Smooth muscle cell (in vitro differentiated cells): ENCODE results near the gene NFKBIE. TPM values are rescaled to one million over a fixed set of nuclear protein-coding genes. Genes with fewer than 3 reads are reported as not detected.
"Not testable (repeated sequence)": the region's sequence is repeated elsewhere in the genome, so short reads cannot be mapped to it uniquely, and the experiment has no call there.

Experiments
- DNase-seq: peaks from one replicate; lab custom pipeline; 2025; ENCODE audit not compliant: unreplicated experiment; lab: John Stamatoyannopoulos, UW
- H2AFZ ChIP-seq: fragments of 200-600 bp; sonication (generic); 2 replicates; pipeline ENCODE4 v1.6.0; 2016; ENCODE audit warnings: antibody characterized with exemption, low read depth, mild to moderate bottlenecking
- H3F3A ChIP-seq: fragments of 200-600 bp; sonication (generic); 2 replicates; pipeline ENCODE4 v1.6.0; 2017; ENCODE audit warnings: antibody characterized with exemption, low read depth
- H3K27ac ChIP-seq: fragments of 200-600 bp; sonication (generic); 2 replicates; pipeline ENCODE4 v1.5.1; 2016; ENCODE audit warnings: low read depth, mild to moderate bottlenecking
- H3K27me3 ChIP-seq: fragments of 200-600 bp; sonication (generic); 2 replicates; pipeline ENCODE4 v1.6.1; 2016; ENCODE audit warnings: low read depth, mild to moderate bottlenecking
- H3K36me3 ChIP-seq: fragments of 200-600 bp; sonication (generic); 2 replicates; pipeline ENCODE4 v1.5.1; 2016; ENCODE audit warnings: low read depth
- H3K4me1 ChIP-seq: fragments of 200-600 bp; sonication (generic); 2 replicates; pipeline ENCODE4 v1.5.1; 2016; ENCODE audit warnings: low read depth
- H3K4me2 ChIP-seq: fragments of 200-600 bp; sonication (generic); 2 replicates; pipeline ENCODE4 v1.6.0; 2016; ENCODE audit warnings: mild to moderate bottlenecking
- H3K4me3 ChIP-seq: fragments of 200-600 bp; sonication (generic); 2 replicates; pipeline ENCODE4 v1.5.1; 2016; ENCODE audit warnings: mild to moderate bottlenecking
- H3K79me2 ChIP-seq: fragments of 200-600 bp; sonication (generic); 2 replicates; pipeline ENCODE4 v1.6.0; 2016; ENCODE audit warnings: low read depth, mild to moderate bottlenecking
- H3K9ac ChIP-seq: fragments of 200-600 bp; sonication (generic); 2 replicates; pipeline ENCODE4 v1.6.0; 2016; ENCODE audit warnings: low read depth
- H3K9me3 ChIP-seq: fragments of 200-600 bp; sonication (generic); replicated peaks from 2 replicates; pipeline ENCODE4 v1.5.1; 2016; ENCODE audit warnings: low read depth
- H4K20me1 ChIP-seq: fragments of 200-600 bp; sonication (generic); 2 replicates; pipeline ENCODE4 v1.6.0; 2016; ENCODE audit warnings: low read depth
- CTCF ChIP-seq: fragments of 200-600 bp; sonication (generic); IDR thresholded peaks from 2 replicates; pipeline ENCODE4 v1.5.1; 2017; ENCODE audit warnings: borderline replicate concordance, mild to moderate bottlenecking, antibody characterized with exemption; ENCODE audit not compliant: insufficient read depth, poor library complexity, severe bottlenecking
- WGBS: methylation state at CpG from one replicate; pipeline ENCODE4 v1.1.7; 2016; ENCODE audit warnings: low lambda C conversion rate; 5-methylcytosine and 5-hydroxymethylcytosine counted together
- polyA plus RNA-seq: library from polyadenylated mRNA; unstranded; fragments of >200 nt; fragmentation: Nextera tagmentation; extraction: Ambion mirVana; gene quantifications from 2 replicates; pipeline ENCODE4 v1.2.1, GENCODE V29; 2016
- total RNA-seq: library from RNA; depleted of rRNA; stranded (reverse); fragments of >200 nt; gene quantifications from 2 replicates; pipeline ENCODE4 v1.2.3, GENCODE V29; 2014

NFKBIE gene
- total RNA-seq, result 7.0 and 11.4 TPM in 2 replicates
- polyA plus RNA-seq, result 11.3 and 12.3 TPM in 2 replicates

GRCh38 chr6:44265007-44265721 lies at the start of gene NFKBIE:
Gene NFKBIE (minus strand): TSS chr6:44265551. CDS start chr6:44265346, 205 bp downstream.
- Histone ChIP-seq H3K36me3 (no peaks in the 10 kb centered on the region), H3K27me3 (peaks cover 21% of the 10 kb centered on the region), H2AFZ (peak within 1 kb of the TSS; percentile 63), H3K9me3 (no peaks in the 10 kb centered on the region), H3K4me2 (peak within 1 kb of the TSS; percentile 98), H3K9ac (peak within 1 kb of the TSS; percentile 89), H4K20me1 (peaks cover 13% of the 10 kb centered on the region), H3K79me2 (peaks cover 16% of the 10 kb centered on the region), H3K4me1 (peaks cover 25% of the 10 kb centered on the region), H3K27ac (peak within 1 kb of the TSS; percentile 79), H3F3A (no peaks in the 10 kb centered on the region), H3K4me3 (peak within 1 kb of the TSS; percentile 96)
- peak; percentile 96 for DNase-seq
- TF ChIP-seq CTCF, result peak; percentile 33
- under 1% methylated on average over 44 of the region's 72 CpGs for WGBS

GRCh38 chr6:44314657-44315056 lies 49.3 kb upstream of the NFKBIE start:
- 91% methylated on average over 8 of the region's 8 CpGs for WGBS

GRCh38 chr6:44312901-44313788 lies 47.8 kb upstream of the NFKBIE start, which contains the start of gene AARS2:
Gene AARS2 (minus strand): TSS chr6:44313347. CDS start chr6:44313323, 24 bp downstream.
- peak within 1 kb of the TSS; percentile 87 for H3K9ac ChIP-seq
- H3K9me3 ChIP-seq, result no peaks in the 10 kb centered on the region
- TF ChIP-seq CTCF, result peak; percentile 97
- peak within 1 kb of the TSS; percentile 97 for H2AFZ ChIP-seq
- no peaks in the 10 kb centered on the region for H4K20me1 ChIP-seq
- H3F3A ChIP-seq, result no peaks in the 10 kb centered on the region
- H3K79me2 ChIP-seq, result peaks cover 12% of the 10 kb centered on the region
- peak within 1 kb of the TSS; percentile 93 for H3K4me2 ChIP-seq
- whole genome bisulfite sequencing, result 4% methylated on average over 52 of the region's 52 CpGs
- peaks cover 5% of the 10 kb centered on the region for H3K4me1 ChIP-seq
- peak within 1 kb of the TSS; percentile 43 for H3K27ac ChIP-seq
- H3K4me3 ChIP-seq, result peak within 1 kb of the TSS; percentile 97
- H3K27me3 ChIP-seq, result peaks cover 1% of the 10 kb centered on the region
- DNase-seq, result peak; percentile 34
- no peaks in the 10 kb centered on the region for H3K36me3 ChIP-seq

More at GRCh38 chr6:44314657-44315056, 49.3 kb upstream of the NFKBIE start:
- not testable (repeated sequence) for H3K9me3 ChIP-seq, H3F3A ChIP-seq, H2AFZ ChIP-seq, H3K4me1 ChIP-seq, H3K9ac ChIP-seq, H3K4me2 ChIP-seq, H3K36me3 ChIP-seq, H4K20me1 ChIP-seq, H3K27ac ChIP-seq, DNase-seq, H3K4me3 ChIP-seq
- Histone ChIP-seq H3K27me3 (peaks cover 16% of the 10 kb centered on the region), H3K79me2 (peaks cover 12% of the 10 kb centered on the region)

GRCh38 chr6:44311767-44312166 lies 46.4 kb upstream of the NFKBIE start:
- H3K4me3 ChIP-seq, result peak overlapping the region; percentile 97
- peak overlapping the region; percentile 87 for H3K9ac ChIP-seq
- H3K4me2 ChIP-seq, result peak overlapping the region; percentile 93
- no peaks in the 10 kb centered on the region for H3K27me3 ChIP-seq
- peaks cover 5% of the 10 kb centered on the region for H3K4me1 ChIP-seq
- H2AFZ ChIP-seq, result no peak overlapping the region
- no peak overlapping the region for H3K27ac ChIP-seq
- WGBS, result 86% methylated on average over 3 of the region's 3 CpGs
- no peaks in the 10 kb centered on the region for H3K36me3 ChIP-seq
- H3K9me3 ChIP-seq, result no peaks in the 10 kb centered on the region
- TF ChIP-seq CTCF, result no peak
- DNase-seq, result no peak
- H3F3A ChIP-seq, result no peaks in the 10 kb centered on the region
- H4K20me1 ChIP-seq, result no peaks in the 10 kb centered on the region
- H3K79me2 ChIP-seq, result peaks cover 12% of the 10 kb centered on the region
